NCI-H2029 (cell line): ENCODE measurements around the gene ZDHHC16.

ENCODE experiments used
- DNase-seq: peaks from one replicate; lab custom pipeline; 2025; lab: John Stamatoyannopoulos, UW

Gene ZDHHC16

GRCh38 chr10:97479939-97480338, 34.0 kb downstream of the ZDHHC16 start:
- DNase-seq = no peak

GRCh38 chr10:97481071-97481470, 35.1 kb downstream of the ZDHHC16 start:
- no peak for DNase-seq

GRCh38 chr10:97482381-97482780, 36.4 kb downstream of the ZDHHC16 start:
- no peak for DNase-seq

- no peak for DNase-seq
These were observed 37.5 kb downstream of the ZDHHC16 start for GRCh38 chr10:97483506-97483905.

GRCh38 chr10:97483921-97484320, 37.9 kb downstream of the ZDHHC16 start:
- no peak for DNase-seq

GRCh38 chr10:97485647-97486281, 39.8 kb downstream of the ZDHHC16 start:
- no peak for DNase-seq

- DNase-seq = peak; percentile 15
These were observed 44.6 kb downstream of the ZDHHC16 start for GRCh38 chr10:97490592-97490991.

GRCh38 chr10:97494151-97494550, 48.2 kb downstream of the ZDHHC16 start:
- no peak for DNase-seq

- DNase-seq = no peak
These were observed 49.0 kb downstream of the ZDHHC16 start for GRCh38 chr10:97494863-97495506.

- DNase-seq = peak; percentile 31
These were observed 51.6 kb downstream of the ZDHHC16 start for GRCh38 chr10:97497572-97498075.

- DNase-seq = peak; percentile 89
These were observed 52.3 kb downstream of the ZDHHC16 start, which contains the start of gene MMS19 for GRCh38 chr10:97498076-97498840. Gene MMS19 (minus strand): TSS chr10:97498422. CDS start chr10:97498384, 38 bp downstream.

- no peak for DNase-seq
These were observed 53.0 kb downstream of the ZDHHC16 start, which contains the start of gene UBTD1 for GRCh38 chr10:97498841-97499560. Gene UBTD1 (plus strand): TSS chr10:97498924. CDS start chr10:97499204, 280 bp downstream.

- no peak for DNase-seq
These were observed 53.8 kb downstream of the ZDHHC16 start for GRCh38 chr10:97499561-97500296.

- no peak for DNase-seq
These were observed 54.3 kb downstream of the ZDHHC16 start for GRCh38 chr10:97500297-97500575.

- no peak for DNase-seq
These were observed 56.9 kb downstream of the ZDHHC16 start for GRCh38 chr10:97502916-97503315.

GRCh38 chr10:97503406-97503805, 57.4 kb downstream of the ZDHHC16 start:
- no peak for DNase-seq

GRCh38 chr10:97505152-97505551, 59.2 kb downstream of the ZDHHC16 start:
- DNase-seq = no peak

- DNase-seq = no peak
These were observed 60.4 kb downstream of the ZDHHC16 start for GRCh38 chr10:97506199-97506991.
